Ramos (cell line): ENCODE data around the gene ANO10.
"Not testable (repeated sequence)": the region's sequence is repeated elsewhere in the genome, so short reads cannot be mapped to it uniquely, and the experiment has no call there.

Experiments
- in situ Hi-C: fragments of 300-500 bp; cut with MboI; formaldehyde crosslinking; loops from one replicate; pipeline ENCODE4 v1.14.3; 2022; ENCODE audit warnings: low sequenced_read_pairs; ENCODE audit not compliant: unreplicated experiment

The ANO10 gene

GRCh38 chr3:43525941-43526607 is 95.7 kb downstream of the ANO10 start:
- in situ Hi-C loops, result loop anchor here (25.0 kb wide), 1 partner anchor 661 kb away; no protein-coding TSS in a partner anchor

DNA sequence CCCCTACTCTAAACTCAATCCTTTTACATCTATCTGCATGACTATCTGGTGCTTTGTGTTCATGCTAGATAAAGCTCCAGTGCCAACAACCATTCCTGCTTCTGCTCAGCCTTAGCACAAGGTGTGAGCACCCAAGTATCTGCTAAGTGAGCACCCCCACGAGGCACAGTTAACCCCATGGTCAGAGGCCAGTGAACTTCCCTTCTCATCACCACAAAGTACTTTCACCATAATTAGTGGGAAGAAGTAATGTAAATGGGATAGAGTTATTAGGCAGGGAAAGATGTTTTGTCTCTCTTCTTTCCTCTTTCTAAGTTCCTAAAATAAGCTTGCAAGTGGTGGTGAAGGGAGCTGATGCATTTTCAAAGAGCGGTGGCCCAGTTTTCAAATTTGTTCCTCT is 96.4 kb downstream of the ANO10 start:
- in situ Hi-C loops, result loop anchor here (25.0 kb wide), 1 partner anchor 662 kb away; no protein-coding TSS in a partner anchor

- in situ Hi-C loops, result no loop called here
These were observed 98.3 kb downstream of the ANO10 start for GRCh38 chr3:43523454-43524053.

- in situ Hi-C loops, result no loop called here
These were observed 99.0 kb downstream of the ANO10 start for GRCh38 chr3:43522727-43523362.

DNA sequence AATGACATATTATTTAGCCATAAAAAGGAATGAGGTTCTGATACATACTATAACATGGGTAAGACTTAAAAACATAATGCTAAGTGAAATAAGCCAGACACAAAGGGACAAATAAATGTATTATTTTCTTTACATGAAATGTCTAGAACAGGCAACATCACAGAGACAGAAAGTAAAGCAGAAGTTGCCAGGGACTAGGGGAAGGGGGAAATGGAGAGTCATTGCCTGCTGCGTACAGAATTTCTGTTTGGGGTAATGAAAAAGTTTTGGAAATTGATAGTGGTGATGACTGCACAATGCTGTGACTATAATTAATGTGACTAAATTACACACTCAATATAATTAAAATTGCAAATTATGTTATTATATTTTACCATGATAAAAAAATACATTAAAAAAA is 99.9 kb downstream of the ANO10 start:
- in situ Hi-C loops, result no loop called here

GRCh38 chr3:43518515-43518914 is 103.3 kb downstream of the ANO10 start:
- in situ Hi-C loops, result not testable (repeated sequence)

- in situ Hi-C loops, result no loop called here
These were observed 105.7 kb downstream of the ANO10 start for GRCh38 chr3:43515970-43516635.

- in situ Hi-C loops, result no loop called here
These were observed 106.4 kb downstream of the ANO10 start for GRCh38 chr3:43515208-43515917.

DNA sequence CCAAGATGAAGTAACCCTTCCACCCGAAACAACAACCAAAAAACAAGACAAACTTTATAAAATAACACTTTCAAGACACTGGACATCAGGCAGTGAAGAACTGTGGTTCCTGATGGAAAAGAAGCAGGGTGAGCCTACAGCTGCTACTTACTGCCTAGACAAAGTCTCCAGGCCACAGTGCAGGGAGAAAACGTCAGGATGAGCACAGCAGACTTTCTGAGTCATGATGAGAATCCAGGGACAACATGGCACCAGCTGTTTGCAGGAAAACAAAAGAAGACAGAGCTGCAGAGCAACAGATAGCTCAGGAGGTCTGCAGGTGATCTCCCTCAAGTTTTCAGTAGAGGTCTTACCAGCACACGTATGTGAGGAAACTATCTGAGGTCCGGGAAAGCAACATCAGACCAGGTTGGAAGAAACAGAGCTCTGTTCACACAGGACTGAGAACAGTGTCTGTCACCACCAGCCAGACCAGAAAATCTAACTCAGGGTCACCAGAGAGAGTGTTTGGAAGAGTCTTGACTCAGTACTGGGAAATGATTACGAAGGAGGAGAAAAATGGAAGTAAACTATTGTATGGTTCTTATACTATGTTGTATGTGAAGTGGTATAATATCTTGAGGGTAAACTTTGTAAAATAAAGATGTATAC is 108.9 kb downstream of the ANO10 start:
- in situ Hi-C loops, result no loop called here

DNA sequence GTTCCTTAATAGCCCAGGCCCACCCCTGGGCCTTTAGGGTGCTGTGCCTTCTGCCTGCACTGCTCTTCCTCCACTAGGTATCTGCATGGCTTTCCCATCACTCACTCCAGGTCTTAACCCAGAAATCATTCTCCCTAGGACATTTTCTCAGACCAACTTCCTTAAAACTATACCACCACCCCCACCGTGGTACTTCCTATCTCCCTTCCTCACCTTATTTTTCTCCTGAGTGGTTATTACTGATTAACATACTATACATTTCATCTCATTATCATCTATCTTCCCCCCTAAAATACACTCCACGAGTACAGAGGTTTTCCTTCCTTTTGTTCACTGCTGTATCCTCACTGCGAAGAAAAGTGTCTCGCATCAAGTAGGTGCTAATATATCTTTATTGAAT is 115.2 kb downstream of the ANO10 start:
- in situ Hi-C loops, result no loop called here

GRCh38 chr3:43505351-43505750 is 116.5 kb downstream of the ANO10 start:
- in situ Hi-C loops, result no loop called here

- in situ Hi-C loops, result no loop called here
These were observed 118.6 kb downstream of the ANO10 start for GRCh38 chr3:43503067-43503728.

- in situ Hi-C loops, result no loop called here
These were observed 122.6 kb downstream of the ANO10 start for GRCh38 chr3:43499256-43499655.

DNA sequence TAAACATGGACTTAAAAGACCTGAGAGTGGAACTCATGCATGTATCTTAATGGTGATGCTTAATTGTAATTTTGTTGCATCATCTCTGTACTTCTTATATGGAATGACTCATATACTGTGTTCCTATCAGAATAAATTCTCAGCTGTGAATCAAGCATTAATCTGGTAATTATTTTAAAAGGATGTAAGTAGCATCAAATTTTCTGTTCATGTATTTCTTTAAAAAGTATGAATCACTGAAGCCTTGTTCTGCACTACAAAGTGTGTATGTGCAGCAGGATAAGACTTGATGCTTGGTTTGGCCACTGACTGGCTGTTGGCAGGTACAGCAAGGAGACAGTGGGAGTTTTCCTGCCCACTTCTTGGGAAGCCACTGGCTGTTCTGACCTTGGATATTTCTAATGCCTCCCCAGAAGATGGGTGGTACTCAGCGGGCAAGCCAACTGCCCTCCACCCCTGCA is 123.9 kb downstream of the ANO10 start:
- in situ Hi-C loops, result no loop called here

DNA sequence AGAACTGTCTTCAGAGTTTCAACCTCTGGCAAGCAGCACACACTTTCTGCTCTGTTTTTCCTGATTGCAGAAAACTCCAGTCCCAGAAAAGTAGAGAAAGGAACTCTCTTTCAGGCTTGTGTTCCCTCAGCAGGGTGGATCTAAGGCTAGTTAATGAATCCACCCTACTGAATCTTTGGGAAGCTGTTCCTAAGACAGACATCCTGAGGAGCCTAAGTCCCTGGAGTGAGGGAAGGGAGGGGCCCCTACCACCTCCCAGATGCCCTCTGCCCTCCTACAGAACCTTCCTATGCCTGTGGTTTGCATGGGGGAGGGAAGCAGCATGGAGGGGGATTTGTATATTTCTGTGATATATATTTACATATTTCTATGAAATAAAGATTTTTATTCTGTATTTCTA is 124.4 kb downstream of the ANO10 start:
- in situ Hi-C loops, result no loop called here

- in situ Hi-C loops, result no loop called here
These were observed 125.0 kb downstream of the ANO10 start for GRCh38 chr3:43496740-43497375.

DNA sequence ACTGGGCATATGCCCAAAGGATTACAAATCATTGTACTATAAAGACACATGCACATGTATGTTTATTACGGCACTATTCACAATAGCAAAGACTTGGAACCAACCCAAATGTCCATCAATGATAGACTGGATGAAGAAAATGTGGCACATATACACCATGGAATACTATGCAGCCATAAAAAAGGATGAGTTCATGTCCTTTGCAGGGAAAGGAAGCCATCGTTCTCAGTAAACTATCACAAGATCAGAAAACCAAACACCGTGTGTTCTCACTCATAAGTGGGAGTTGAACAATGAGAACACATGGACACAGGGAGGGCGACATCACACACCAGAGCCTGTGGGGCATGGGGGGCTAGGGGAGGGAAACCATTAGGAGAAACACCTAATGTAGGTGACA is 128.9 kb downstream of the ANO10 start:
- in situ Hi-C loops, result not testable (repeated sequence)

GRCh38 chr3:43491807-43492206 is 130.0 kb downstream of the ANO10 start:
- in situ Hi-C loops, result not testable (repeated sequence)

DNA sequence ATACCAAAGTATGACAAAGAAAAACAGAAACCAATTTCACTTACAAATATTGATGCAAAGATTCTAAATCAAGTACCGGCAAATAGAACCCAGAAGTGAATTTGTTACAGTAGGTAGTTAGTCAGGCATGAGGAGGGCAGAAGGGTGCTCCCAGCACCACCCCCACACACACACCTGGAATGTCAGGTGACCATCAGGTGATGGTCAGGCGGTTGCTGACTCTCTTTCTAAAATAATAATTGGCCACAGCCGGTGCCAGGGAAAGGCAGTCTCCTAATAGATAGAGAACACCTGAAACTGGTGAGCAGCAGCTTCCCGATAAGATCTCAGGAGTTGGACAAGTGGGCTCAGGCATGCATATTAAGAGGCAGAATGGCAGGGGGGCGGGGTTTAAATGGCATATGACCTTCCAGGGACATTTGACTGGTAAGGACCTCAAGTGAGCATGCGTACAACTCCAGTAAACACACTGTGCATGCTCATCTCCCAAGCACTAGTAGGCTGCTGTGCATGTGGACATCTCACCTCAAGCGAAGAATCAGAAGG is 131.1 kb downstream of the ANO10 start:
- in situ Hi-C loops, result no loop called here
